Liver (tissue), 9 donors: ENCODE data around the gene AFF4. TPM values are rescaled to one million over a fixed set of nuclear protein-coding genes. Genes with fewer than 3 reads are reported as not detected.
"Not testable (repeated sequence)": the region's sequence is repeated elsewhere in the genome, so short reads cannot be mapped to it uniquely, and the experiment has no call there.

Source experiments
- DNase-seq: peaks from one replicate; pipeline ENCODE4 v3.0.0-alpha.2; 2017; ENCODE audit warnings: low spot score
- H3K27ac ChIP-seq, 2 donors: one replicate each; pipeline ENCODE4 v1.7.0; 2013; ENCODE audit warnings: inconsistent platforms in 2 of 2, low read length in 2 of 2, control low read depth in 1 of 2, low read depth in 1 of 2, mild to moderate bottlenecking in 1 of 2
- H3K27me3 ChIP-seq, 4 donors: one replicate each; pipeline versions ENCODE4 v1.6.1 to v1.7.0; 2013; ENCODE audit warnings: low read length in 3 of 4, inconsistent platforms in 1 of 4, mild to moderate bottlenecking in 1 of 4, moderate library complexity in 1 of 4; ENCODE audit not compliant: control insufficient read depth in 4 of 4, insufficient read depth in 4 of 4
- H3K36me3 ChIP-seq, 4 donors: one replicate each; pipeline versions ENCODE4 v1.6.1 to v1.7.0; 2013; ENCODE audit warnings: low read length in 3 of 4, mild to moderate bottlenecking in 3 of 4, low read depth in 1 of 4, moderate library complexity in 1 of 4; ENCODE audit not compliant: control insufficient read depth in 4 of 4, insufficient read depth in 3 of 4
- H3K4me1 ChIP-seq, 4 donors: one replicate each; pipeline versions ENCODE4 v1.6.1 to v1.7.0; 2013; ENCODE audit warnings: low read length in 3 of 4, mild to moderate bottlenecking in 3 of 4, moderate library complexity in 1 of 4; ENCODE audit not compliant: control insufficient read depth in 4 of 4, insufficient read depth in 4 of 4
- H3K4me3 ChIP-seq, 3 donors: one replicate each; pipeline versions ENCODE4 v1.6.1 to v1.7.0; 2013; ENCODE audit warnings: low read length in 3 of 3, control low read depth in 1 of 3, low read depth in 1 of 3, mild to moderate bottlenecking in 1 of 3
- H3K9ac ChIP-seq, 2 donors: one replicate each; pipeline ENCODE4 v1.7.0; 2013; ENCODE audit warnings: low read length in 2 of 2, mild to moderate bottlenecking in 2 of 2, moderate library complexity in 2 of 2, control low read depth in 1 of 2, low read depth in 1 of 2
- H3K9me3 ChIP-seq, 4 donors: one replicate each; pipeline versions ENCODE4 v1.6.1 to v1.7.0; 2013; ENCODE audit warnings: low read length in 3 of 4; ENCODE audit not compliant: control insufficient read depth in 4 of 4
- NR2F2 ChIP-seq: IDR thresholded peaks from 2 replicates; pipeline ENCODE4 v1.6.1; 2016; ENCODE audit warnings: antibody characterized with exemption
- RXRA ChIP-seq, 2 donors: IDR thresholded peaks; 2 replicates each; pipeline ENCODE4 v1.6.1; 2017 to 2018; ENCODE audit warnings: antibody characterized with exemption in 2 of 2, mild to moderate bottlenecking in 1 of 2
- YY1 ChIP-seq: IDR thresholded peaks from 2 replicates; pipeline ENCODE4 v1.6.1; 2016; ENCODE audit warnings: antibody characterized with exemption, mild to moderate bottlenecking
- ZBTB33 ChIP-seq: IDR thresholded peaks from 2 replicates; pipeline ENCODE4 v1.6.1; 2016; ENCODE audit warnings: antibody characterized with exemption
- WGBS: extraction: QIAGEN DNeasy Blood & Tissue Kit; methylation state at CpG from one replicate; pipeline ENCODE4 v1.1.7; 2013; 5-methylcytosine and 5-hydroxymethylcytosine counted together
- polyA plus RNA-seq, 2 donors: library from polyadenylated mRNA; stranded (reverse) in 1 of 2; unstranded in 1 of 2; fragments of 200-250 nt in 1 of 2; fragments of >200 nt in 1 of 2; fragmentation: Nextera tagmentation in 1 of 2; extraction: Ambion mirVana in 1 of 2; gene quantifications; one replicate each; pipeline versions ENCODE4 v1.2.1 to v1.2.3, GENCODE V29; 2013 to 2015
- total RNA-seq, 2 donors: library from RNA; depleted of rRNA; stranded (reverse); fragments of >200 nt; gene quantifications; one replicate each; pipeline ENCODE4 v1.2.3, GENCODE V29; 2014
- donor health status: healthy.
- donor health status: healthy.
- donor health status: healthy.
- donor health status: healthy.
- donor health status: healthy.

AFF4 gene
- total and polyA plus RNA-seq, 4 donors: 5.5 to 19.1 (median 16.9) TPM

- DNase-seq: no peak
- WGBS: 7% methylated on average over 5 of the region's 5 CpGs
- no peaks in the 10 kb centered on the region for H3K27me3 ChIP-seq
- TF ChIP-seq RXRA (IDR thresholded peaks at IDR 0.05) (peak in 1 of 2 donors; percentile 2), YY1 (no peak), NR2F2 (no peak)
- H3K36me3 ChIP-seq: no peaks in the 10 kb centered on the region
- no peaks in the 10 kb centered on the region for H3K9me3 ChIP-seq
- peak overlapping the region; percentile 72 to 95 (median 91) for H3K4me3 ChIP-seq
- peaks cover 11 to 20% (median 12%) of the 10 kb centered on the region in 4 donors for H3K4me1 ChIP-seq
- H3K9ac ChIP-seq: peak overlapping the region; percentile 98 to 100
- H3K27ac ChIP-seq: peak overlapping the region; percentile 99 to 100
Measured at GRCh38 chr5:132961887-132962286, 1.5 kb downstream of the AFF4 start.

GRCh38 chr5:132961123-132961815 is 2.2 kb downstream of the AFF4 start:
- not testable (repeated sequence) for H3K27ac ChIP-seq, H3K36me3 ChIP-seq, H3K9me3 ChIP-seq, DNase-seq, H3K27me3 ChIP-seq
- WGBS: 93% methylated on average over 11 of the region's 11 CpGs
- peak overlapping the region in 2 of 3 donors; percentile 72 to 91 for H3K4me3 ChIP-seq
- peaks cover 11 to 20% (median 12%) of the 10 kb centered on the region in 4 donors for H3K4me1 ChIP-seq
- H3K9ac ChIP-seq: peak overlapping the region; percentile 98 to 100

- H3K36me3 ChIP-seq, H3K27me3 ChIP-seq, H3K27ac ChIP-seq, H3K9me3 ChIP-seq, H3K9ac ChIP-seq, H3K4me3 ChIP-seq, DNase-seq: not testable (repeated sequence)
- 90% methylated on average over 6 of the region's 6 CpGs for WGBS
- H3K4me1 ChIP-seq: peaks cover 6 to 26% (median 9%) of the 10 kb centered on the region in 4 donors
Measured at GRCh38 chr5:132956166-132956799, 7.2 kb downstream of the AFF4 start.

- Histone ChIP-seq H3K4me1 (peaks cover 0 to 13% (median 4%) of the 10 kb centered on the region in 4 donors), H3K36me3 (peaks cover 0 to 5% (median 2%) of the 10 kb centered on the region in 4 donors), H3K27me3 (no peaks in the 10 kb centered on the region), H3K9ac (no peak overlapping the region), H3K27ac (no peak overlapping the region), H3K4me3 (no peak overlapping the region), H3K9me3 (no peaks in the 10 kb centered on the region)
- WGBS: 52% methylated on average over 6 of the region's 6 CpGs
- TF ChIP-seq RXRA (IDR thresholded peaks at IDR 0.05): no peak
- peak; percentile 16 for TF ChIP-seq ZBTB33
- DNase-seq: no peak
Measured at GRCh38 chr5:132953710-132954109, 9.7 kb downstream of the AFF4 start.
